Mucosa of descending colon (tissue), 3 donors: ENCODE data around the gene MPPE1. TPM values are rescaled to one million over a fixed set of nuclear protein-coding genes. Genes with fewer than 3 reads are reported as not detected.

ENCODE experiments used
- ATAC-seq: fragments of 200-7000 bp; cut with Tn5 transposase; one replicate; pipeline ENCODE4 v1.9.1; 2020; ENCODE audit warnings: mild to moderate bottlenecking, moderate library complexity
- DNase-seq, 3 donors: peaks; one replicate each; pipeline ENCODE4 v3.0.0-alpha.2; 2020
- H3K36me3 ChIP-seq: fragments of 200-600 bp; one replicate; pipeline ENCODE4 v1.8.0; 2021; ENCODE audit warnings: low read depth, mild to moderate bottlenecking
- H3K4me1 ChIP-seq: fragments of 200-600 bp; one replicate; pipeline ENCODE4 v1.8.0; 2021; ENCODE audit warnings: low read depth, mild to moderate bottlenecking
- H3K4me3 ChIP-seq: fragments of 200-600 bp; one replicate; pipeline ENCODE4 v1.8.0; 2021; ENCODE audit warnings: mild to moderate bottlenecking
- H3K9me3 ChIP-seq: fragments of 200-600 bp; one replicate; pipeline ENCODE4 v1.8.0; 2021; ENCODE audit warnings: mild to moderate bottlenecking
- intact Hi-C, 2 donors: fragments of 100-400 bp; cut with DNase I in 1 of 2; cut with micrococcal nuclease in 1 of 2; formaldehyde crosslinking; loops; one replicate each; pipeline versions ENCODE4 v1.11.0 to v1.11.1; 2022; cut with DNase I, micrococcal nuclease
- total RNA-seq, 3 donors: library from RNA; stranded (reverse); fragmentation: NEBNext Ultra II Directional in 2 of 3; extraction: Animal tissue kit (Norgen Biotek cat#: 25700) in 2 of 3; gene quantifications; one replicate each; pipeline versions ENCODE4 v1.2.1 to v1.2.4, GENCODE V29; 2021 to 2023
- TF ChIP-seq, protein P1 (sequence below): fragments of 200-600 bp; IDR thresholded peaks from one replicate; pipeline ENCODE4 v1.8.0; 2022; ENCODE audit warnings: antibody characterized with exemption, mild to moderate bottlenecking
- donor health status: DM: no; HTN: no; CAD: no; lungs with moderate emphysema.
- donor health status: DM: no; HTN: no; CAD: no.
- donor health status: DM: no; HTN: yes; CAD: no.

MPPE1 gene
- total RNA-seq, 3 donors from 2014 or later = 56.7 to 103 (median 68.8) TPM

DNA sequence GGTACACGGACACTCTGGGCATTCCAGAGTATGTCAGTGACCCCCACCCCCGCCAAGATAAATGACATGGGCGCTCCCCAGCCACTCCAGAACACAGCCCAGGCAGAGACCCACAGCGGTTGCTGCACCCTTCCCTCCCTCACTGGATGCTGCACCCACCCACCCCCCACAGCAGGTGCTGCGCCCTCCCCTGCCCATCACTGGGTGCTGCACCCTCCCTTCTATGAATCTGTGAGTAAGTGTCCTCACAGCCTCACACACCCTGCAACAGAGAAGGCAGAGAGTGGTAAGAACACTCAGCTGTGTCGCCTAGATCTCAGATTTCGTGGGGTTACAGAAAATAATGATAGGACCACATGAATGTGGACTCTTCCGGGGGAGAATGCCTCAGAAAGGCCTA, 33.4 kb downstream of the MPPE1 start:
- no peaks in the 10 kb centered on the region for H3K9me3 ChIP-seq
- no peaks in the 10 kb centered on the region for H3K4me1 ChIP-seq
- intact Hi-C loops = no loop called here
- DNase-seq = no peak
- TF ChIP-seq, protein P1, sequence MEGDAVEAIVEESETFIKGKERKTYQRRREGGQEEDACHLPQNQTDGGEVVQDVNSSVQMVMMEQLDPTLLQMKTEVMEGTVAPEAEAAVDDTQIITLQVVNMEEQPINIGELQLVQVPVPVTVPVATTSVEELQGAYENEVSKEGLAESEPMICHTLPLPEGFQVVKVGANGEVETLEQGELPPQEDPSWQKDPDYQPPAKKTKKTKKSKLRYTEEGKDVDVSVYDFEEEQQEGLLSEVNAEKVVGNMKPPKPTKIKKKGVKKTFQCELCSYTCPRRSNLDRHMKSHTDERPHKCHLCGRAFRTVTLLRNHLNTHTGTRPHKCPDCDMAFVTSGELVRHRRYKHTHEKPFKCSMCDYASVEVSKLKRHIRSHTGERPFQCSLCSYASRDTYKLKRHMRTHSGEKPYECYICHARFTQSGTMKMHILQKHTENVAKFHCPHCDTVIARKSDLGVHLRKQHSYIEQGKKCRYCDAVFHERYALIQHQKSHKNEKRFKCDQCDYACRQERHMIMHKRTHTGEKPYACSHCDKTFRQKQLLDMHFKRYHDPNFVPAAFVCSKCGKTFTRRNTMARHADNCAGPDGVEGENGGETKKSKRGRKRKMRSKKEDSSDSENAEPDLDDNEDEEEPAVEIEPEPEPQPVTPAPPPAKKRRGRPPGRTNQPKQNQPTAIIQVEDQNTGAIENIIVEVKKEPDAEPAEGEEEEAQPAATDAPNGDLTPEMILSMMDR = no peak
- no peak overlapping the region for H3K4me3 ChIP-seq
- H3K36me3 ChIP-seq = no peaks in the 10 kb centered on the region
- no peak for ATAC-seq

DNA sequence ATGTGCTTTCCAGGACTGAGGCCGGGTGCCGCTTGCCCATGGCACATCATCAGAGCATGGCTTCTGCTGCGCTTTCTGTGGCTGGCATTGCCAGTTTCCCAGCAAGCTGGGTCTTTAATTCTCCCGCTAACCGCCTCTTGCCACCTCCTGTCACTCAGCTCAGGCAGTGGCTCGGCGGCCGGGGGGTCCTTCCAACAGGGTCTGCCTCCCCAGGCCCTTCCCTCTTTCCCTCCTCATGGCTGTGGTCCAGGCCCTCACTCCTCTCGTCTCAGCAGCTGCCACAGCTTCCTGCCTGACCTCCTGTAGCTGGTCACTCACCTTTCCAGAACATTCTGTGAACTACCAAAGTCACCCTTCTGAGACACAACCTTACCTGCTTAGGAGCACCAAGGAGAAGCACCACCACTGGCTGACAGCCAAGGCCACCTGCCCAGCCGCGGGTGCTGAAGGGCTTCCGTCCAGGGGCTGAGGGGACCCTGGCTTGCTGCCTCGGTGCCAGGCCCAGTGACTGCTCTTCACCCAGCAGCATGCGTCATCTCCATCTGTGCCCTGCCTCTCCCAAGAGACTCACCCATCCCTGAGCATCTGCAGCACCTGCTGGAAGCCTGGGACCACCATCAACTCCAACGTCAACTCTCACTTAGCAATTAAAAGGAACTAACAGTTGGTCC, 34.3 kb downstream of the MPPE1 start:
- Histone ChIP-seq H3K36me3 (no peaks in the 10 kb centered on the region), H3K9me3 (no peaks in the 10 kb centered on the region), H3K4me3 (no peak overlapping the region), H3K4me1 (no peaks in the 10 kb centered on the region)
- TF ChIP-seq, protein P1 = no peak
- DNase-seq (no peak), ATAC-seq (no peak)
- intact Hi-C loops = no loop called here

GRCh38 chr18:11872479-11873136, 35.5 kb downstream of the MPPE1 start:
- H3K4me1 ChIP-seq = no peaks in the 10 kb centered on the region
- DNase-seq (peak in 1 of 3 donors; percentile 61), ATAC-seq (peak; percentile 74)
- TF ChIP-seq, protein P1 = no peak
- no peak overlapping the region for H3K4me3 ChIP-seq
- H3K9me3 ChIP-seq = no peaks in the 10 kb centered on the region
- no peaks in the 10 kb centered on the region for H3K36me3 ChIP-seq
- intact Hi-C loops = no loop called here

DNA sequence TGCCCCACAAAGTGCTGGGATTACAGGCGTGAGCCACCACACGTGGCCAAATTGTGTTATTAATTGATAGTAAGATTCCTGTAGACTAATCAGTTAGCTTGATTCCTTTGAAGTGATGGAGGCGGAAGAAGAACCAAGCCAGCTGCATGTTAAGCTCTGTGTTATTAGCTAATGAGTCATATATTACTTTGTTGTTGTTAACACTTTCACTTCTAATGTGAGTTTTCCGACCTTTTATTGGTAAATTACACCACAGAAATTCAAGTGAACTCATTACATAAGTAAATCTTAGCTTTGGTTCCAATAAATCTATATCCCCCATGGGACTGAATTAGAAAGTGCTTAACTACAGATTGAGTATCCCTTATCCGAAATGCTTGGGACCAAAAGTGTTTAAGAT, 36.6 kb downstream of the MPPE1 start:
- DNase-seq = no peak
- TF ChIP-seq, protein P1 = no peak
- no peak for ATAC-seq
- intact Hi-C loops = no loop called here
- Histone ChIP-seq H3K36me3 (no peaks in the 10 kb centered on the region), H3K4me3 (no peak overlapping the region), H3K9me3 (no peaks in the 10 kb centered on the region), H3K4me1 (no peaks in the 10 kb centered on the region)

GRCh38 chr18:11868230-11868629, 39.9 kb downstream of the MPPE1 start:
- no peak overlapping the region for H3K4me3 ChIP-seq
- no peak for ATAC-seq
- no peaks in the 10 kb centered on the region for H3K9me3 ChIP-seq
- H3K4me1 ChIP-seq = no peaks in the 10 kb centered on the region
- H3K36me3 ChIP-seq = no peaks in the 10 kb centered on the region
- intact Hi-C loops = no loop called here
- TF ChIP-seq, protein P1 = no peak
- DNase-seq = no peak
